Measurements from ENCODE around the gene KNTC1. TPM values are rescaled to one million over a fixed set of nuclear protein-coding genes. Genes with fewer than 3 reads are reported as not detected.

KNTC1 gene
- total and polyA plus RNA-seq, 2 of the 13 experiments (the other 11 are each of a cell fraction or from before 2014, with no cell fraction given): 45.1 to 57.6 TPM

GRCh38 chr12:122544537-122544936 is 17.5 kb downstream of the KNTC1 start:
- WGBS (ENCODE audit: low lambda C conversion rate): 98% methylated on average over 2 of the region's 2 CpGs
- DNase-seq (ENCODE audit: low spot score) (no peak), ATAC-seq (no peak), FAIRE-seq (no peak)
- Histone ChIP-seq H2AFZ (ENCODE audit: low read length) (no peak overlapping the region), H3K9me3 (ENCODE audit: low read length) (no peaks in the 10 kb centered on the region), H3K79me2 (ENCODE audit: insufficient read depth, low read length) (no peaks in the 10 kb centered on the region), H4K20me1 (ENCODE audit: insufficient read depth, low read length) (no peaks in the 10 kb centered on the region), H3K4me3 (replicated peaks in 1 of 3; ENCODE audit: insufficient read depth in 1 of 3, low read depth in 2 of 3, low read length in 3 of 3) (no peak overlapping the region), H3K4me1 (ENCODE audit: insufficient read depth, low read length) (no peaks in the 10 kb centered on the region), H3K9ac (ENCODE audit: insufficient read depth, low read depth, low read length) (no peak overlapping the region), H3K4me2 (ENCODE audit: low read depth, low read length) (no peak overlapping the region), H3K36me3 (replicated peaks in 1 of 2; ENCODE audit: control insufficient read depth in 1 of 2, insufficient read depth in 2 of 2, low read length in 2 of 2) (peaks cover 3 to 31% of the 10 kb centered on the region in 2 experiments; a peak in 4 of 5 replicates), H3K27me3 (ENCODE audit: control insufficient read depth in 1 of 2, insufficient read depth in 2 of 2, low read length in 2 of 2) (no peaks in the 10 kb centered on the region), H3K27ac (ENCODE audit: extremely low read length, insufficient read depth, low read length) (no peak overlapping the region)
- intact Hi-C loops (cut with micrococcal nuclease; ENCODE audit: unreplicated experiment): no loop called here
- POLR2A ChIA-PET: no interaction called here
- BruUV-seq (replicated peaks): TSS peak; percentile 60
- TF ChIP-seq STAT6 (CRISPR knock-in tag; IDR thresholded peaks at IDR 0.05; ENCODE audit: borderline replicate concordance) (no peak), HNF4A (CRISPR knock-in tag; IDR thresholded peaks at IDR 0.05) (no peak), ATF7-NPFF (CRISPR knock-in tag; IDR thresholded peaks at IDR 0.05; ENCODE audit: low read depth) (no peak), CBFB (CRISPR knock-in tag; IDR thresholded peaks at IDR 0.05) (no peak), U2AF1 (optimal IDR thresholded peaks at IDR 0.05; ENCODE audit: low read depth, low read length) (no peak), HNRNPL (IDR thresholded peaks at IDR 0.05; ENCODE audit: low read depth, low read length) (no peak), SIN3B (IDR thresholded peaks at IDR 0.05; ENCODE audit: low read length) (no peak), KMT2B (CRISPR knock-in tag; IDR thresholded peaks at IDR 0.05) (no peak), ZNF713 (CRISPR knock-in tag; IDR thresholded peaks at IDR 0.05) (no peak), NFKB2 (CRISPR knock-in tag; IDR thresholded peaks at IDR 0.05; ENCODE audit: borderline replicate concordance) (no peak), ZNF747 (CRISPR knock-in tag; IDR thresholded peaks at IDR 0.05; ENCODE audit: borderline replicate concordance) (no peak), REPIN1 (CRISPR knock-in tag; IDR thresholded peaks at IDR 0.05; ENCODE audit: borderline replicate concordance, low read depth) (no peak), ESRRA (CRISPR knock-in tag; IDR thresholded peaks at IDR 0.05; ENCODE audit: low read depth) (no peak), ZNF446 (CRISPR knock-in tag; IDR thresholded peaks at IDR 0.05) (no peak), SOX6 (IDR thresholded peaks at IDR 0.05) (no peak), SOX6 (CRISPR knock-in tag; IDR thresholded peaks at IDR 0.05) (no peak), NCOR1 (IDR thresholded peaks at IDR 0.05; ENCODE audit: borderline replicate concordance, low read length) (no peak), PRDM15 (CRISPR knock-in tag; IDR thresholded peaks at IDR 0.05) (no peak)
- TF ChIP-seq, protein P1, sequence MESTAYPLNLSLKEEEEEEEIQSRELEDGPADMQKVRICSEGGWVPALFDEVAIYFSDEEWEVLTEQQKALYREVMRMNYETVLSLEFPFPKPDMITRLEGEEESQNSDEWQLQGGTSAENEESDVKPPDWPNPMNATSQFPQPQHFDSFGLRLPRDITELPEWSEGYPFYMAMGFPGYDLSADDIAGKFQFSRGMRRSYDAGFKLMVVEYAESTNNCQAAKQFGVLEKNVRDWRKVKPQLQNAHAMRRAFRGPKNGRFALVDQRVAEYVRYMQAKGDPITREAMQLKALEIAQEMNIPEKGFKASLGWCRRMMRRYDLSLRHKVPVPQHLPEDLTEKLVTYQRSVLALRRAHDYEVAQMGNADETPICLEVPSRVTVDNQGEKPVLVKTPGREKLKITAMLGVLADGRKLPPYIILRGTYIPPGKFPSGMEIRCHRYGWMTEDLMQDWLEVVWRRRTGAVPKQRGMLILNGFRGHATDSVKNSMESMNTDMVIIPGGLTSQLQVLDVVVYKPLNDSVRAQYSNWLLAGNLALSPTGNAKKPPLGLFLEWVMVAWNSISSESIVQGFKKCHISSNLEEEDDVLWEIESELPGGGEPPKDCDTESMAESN (CRISPR knock-in tag; conservative IDR thresholded peaks at IDR 0.05): no peak
- CTCF ChIA-PET (ENCODE audit: low intra/inter-chr PET ratio, low total read pairs): no interaction called here
- in situ Hi-C loops (cut with HindIII; ENCODE audit: extremely low pct_ligation_motif_present, low pct_unique_long_range_greater_than_20kb): no loop called here

Measured in HepG2 (cell line).